Endothelial cell of umbilical vein (primary cell): ENCODE results near the gene GLRA1.

Source experiments
- EZH2 ChIP-seq: IDR thresholded peaks from 2 replicates; pipeline ENCODE4 v1.6.1; 2012; ENCODE audit warnings: borderline replicate concordance, low read depth, mild to moderate bottlenecking, moderate library complexity, low read length, inconsistent platforms; ENCODE audit not compliant: severe bottlenecking
- FOS ChIP-seq: IDR thresholded peaks from 2 replicates; pipeline ENCODE4 v1.6.1; 2011; ENCODE audit warnings: mild to moderate bottlenecking, low read length, moderate library complexity, borderline replicate concordance; ENCODE audit not compliant: insufficient read depth
- JUN ChIP-seq: IDR thresholded peaks from 2 replicates; pipeline ENCODE4 v1.6.1; 2011; ENCODE audit warnings: borderline replicate concordance, low read depth; ENCODE audit not compliant: insufficient read length, insufficient read depth
- MAX ChIP-seq: IDR thresholded peaks from 2 replicates; pipeline ENCODE4 v1.6.1; 2011; ENCODE audit not compliant: insufficient read depth, insufficient read length
- MYC ChIP-seq: IDR thresholded peaks from one replicate; pipeline ENCODE4 v1.6.1; 2011; ENCODE audit warnings: mild to moderate bottlenecking, low read depth, low read length
- POLR2A ChIP-seq: IDR thresholded peaks from 2 replicates; pipeline ENCODE4 v1.6.1; 2012; ENCODE audit warnings: low read depth, mild to moderate bottlenecking, control low read depth, low read length
- POLR2AphosphoS5 ChIP-seq: IDR thresholded peaks from 2 replicates; pipeline ENCODE4 v1.6.1; 2012; ENCODE audit warnings: low read depth, mild to moderate bottlenecking, control low read depth, low read length, moderate library complexity; ENCODE audit not compliant: insufficient read depth
- TF ChIP-seq, protein P1 (sequence below), 2 donors: IDR thresholded peaks; 1 replicate in 1 of 2; 2 replicates in 1 of 2; pipeline ENCODE4 v1.5.1; 2011; ENCODE audit warnings: low read length in 2 of 2, mild to moderate bottlenecking in 2 of 2, moderate library complexity in 2 of 2, control low read depth in 1 of 2, inconsistent platforms in 1 of 2, low read depth in 1 of 2; ENCODE audit not compliant: insufficient read depth in 1 of 2; ENCODE audit errors: extremely low read depth in 1 of 2

GRCh38 chr5:151787817-151788216, 136.8 kb downstream of the GLRA1 start:
- TF ChIP-seq, protein P1, sequence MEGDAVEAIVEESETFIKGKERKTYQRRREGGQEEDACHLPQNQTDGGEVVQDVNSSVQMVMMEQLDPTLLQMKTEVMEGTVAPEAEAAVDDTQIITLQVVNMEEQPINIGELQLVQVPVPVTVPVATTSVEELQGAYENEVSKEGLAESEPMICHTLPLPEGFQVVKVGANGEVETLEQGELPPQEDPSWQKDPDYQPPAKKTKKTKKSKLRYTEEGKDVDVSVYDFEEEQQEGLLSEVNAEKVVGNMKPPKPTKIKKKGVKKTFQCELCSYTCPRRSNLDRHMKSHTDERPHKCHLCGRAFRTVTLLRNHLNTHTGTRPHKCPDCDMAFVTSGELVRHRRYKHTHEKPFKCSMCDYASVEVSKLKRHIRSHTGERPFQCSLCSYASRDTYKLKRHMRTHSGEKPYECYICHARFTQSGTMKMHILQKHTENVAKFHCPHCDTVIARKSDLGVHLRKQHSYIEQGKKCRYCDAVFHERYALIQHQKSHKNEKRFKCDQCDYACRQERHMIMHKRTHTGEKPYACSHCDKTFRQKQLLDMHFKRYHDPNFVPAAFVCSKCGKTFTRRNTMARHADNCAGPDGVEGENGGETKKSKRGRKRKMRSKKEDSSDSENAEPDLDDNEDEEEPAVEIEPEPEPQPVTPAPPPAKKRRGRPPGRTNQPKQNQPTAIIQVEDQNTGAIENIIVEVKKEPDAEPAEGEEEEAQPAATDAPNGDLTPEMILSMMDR (IDR thresholded peaks at IDR 0.05; ENCODE audit: extremely low read depth in 1 of 2, insufficient read depth in 1 of 2, low read depth in 1 of 2, low read length in 2 of 2), result no peak
- TF ChIP-seq POLR2A, result no peak
- TF ChIP-seq POLR2AphosphoS5, result no peak
- no peak for TF ChIP-seq EZH2
- TF ChIP-seq MAX, result no peak
- TF ChIP-seq FOS, result no peak
- no peak for TF ChIP-seq JUN
- TF ChIP-seq MYC, result no peak
